ENCODE measurements around the gene MOB1A. TPM values are rescaled to one million over a fixed set of nuclear protein-coding genes. Genes with fewer than 3 reads are reported as not detected.

Gene MOB1A
- total RNA-seq, 2 donors from 2014 or later, result 26.7 to 37.9 TPM

DNA sequence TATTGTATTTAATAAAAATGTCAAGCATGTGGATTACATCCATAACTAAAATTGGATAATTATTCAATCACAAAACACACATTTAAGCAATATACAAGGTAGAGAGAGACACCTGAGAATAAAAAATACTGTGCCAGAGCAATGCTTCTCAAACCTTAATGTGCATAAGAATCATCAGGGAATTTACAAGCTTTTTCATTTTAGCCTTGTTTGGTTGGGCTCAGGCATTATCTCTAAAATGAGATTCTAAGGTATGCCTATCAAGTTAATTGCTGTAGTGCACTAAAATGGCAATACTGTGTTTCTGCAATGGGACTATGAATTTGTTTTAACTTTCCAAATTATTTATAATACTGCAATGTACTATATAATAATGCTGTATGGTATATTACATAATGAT, 983 bp downstream of the MOB1A start:
- H3K27me3 ChIP-seq, result no peaks in the 10 kb centered on the region
- DNase-seq (no peak), ATAC-seq (no peak)
- H3K4me3 ChIP-seq, result peak overlapping the region; percentile 59 to 100
- H3K9me3 ChIP-seq, result no peaks in the 10 kb centered on the region
- H3K4me1 ChIP-seq, result peaks cover 21% of the 10 kb centered on the region
- intact Hi-C loops (cut with DNase I), result no loop called here
- TF ChIP-seq POLR2A (IDR thresholded peaks at IDR 0.05) (no peak), CTCF (IDR thresholded peaks at IDR 0.05) (no peak)
- peak overlapping the region in 3 of 4 donors; percentile 82 to 97 (median 92) for H3K27ac ChIP-seq
- H3K36me3 ChIP-seq (replicated peaks in 1 of 2; ENCODE audit: insufficient read depth in 1 of 2, low read depth in 2 of 2), result no peaks in the 10 kb centered on the region

DNA sequence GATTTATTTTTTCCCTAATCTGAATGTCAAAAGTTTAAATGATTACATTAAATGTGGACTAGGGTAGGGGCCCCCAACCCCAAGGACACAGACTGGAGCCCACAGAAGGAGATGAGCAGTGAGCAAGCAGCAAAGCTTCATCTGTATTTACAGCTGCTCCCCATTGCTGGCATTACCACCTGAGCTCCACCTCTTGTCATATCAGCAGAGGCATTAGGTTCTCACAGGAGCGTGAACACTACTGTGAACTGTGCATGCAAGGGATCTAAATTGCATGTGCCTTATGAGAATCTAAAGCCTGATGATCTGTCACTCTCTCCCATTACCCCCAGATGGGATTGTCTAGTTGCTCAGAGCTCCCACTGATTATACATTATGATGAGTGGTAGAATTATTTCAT, 3.8 kb downstream of the MOB1A start:
- H3K4me3 ChIP-seq, result no peak overlapping the region
- DNase-seq (no peak), ATAC-seq (no peak)
- H3K4me1 ChIP-seq, result peaks cover 21% of the 10 kb centered on the region
- peaks cover 0 to 2% of the 10 kb centered on the region in 2 donors for H3K36me3 ChIP-seq (replicated peaks in 1 of 2; ENCODE audit: insufficient read depth in 1 of 2, low read depth in 2 of 2)
- H3K27ac ChIP-seq, result no peak overlapping the region
- no peaks in the 10 kb centered on the region for H3K27me3 ChIP-seq
- H3K9me3 ChIP-seq, result no peaks in the 10 kb centered on the region
- 65% methylated on average over 1 of the region's 1 CpG; no CpG with 5 or more reads in 1 of the 2 donors for WGBS, 2 donors
- intact Hi-C loops (cut with DNase I), result no loop called here
- TF ChIP-seq POLR2A (IDR thresholded peaks at IDR 0.05) (no peak), CTCF (IDR thresholded peaks at IDR 0.05) (no peak)

- Histone ChIP-seq H3K27me3 (no peaks in the 10 kb centered on the region), H3K9me3 (no peaks in the 10 kb centered on the region), H3K4me1 (no peaks in the 10 kb centered on the region), H3K36me3 (replicated peaks in 1 of 2; ENCODE audit: insufficient read depth in 1 of 2, low read depth in 2 of 2) (peaks cover 4 to 30% of the 10 kb centered on the region in 2 donors), H3K27ac (no peak overlapping the region), H3K4me3 (no peak overlapping the region)
- no peak for DNase-seq
- intact Hi-C loops (cut with DNase I), result no loop called here
- 65 to 70% methylated on average over 2 of the region's 2 CpGs for WGBS, 2 donors
- ATAC-seq, result no peak
- TF ChIP-seq CTCF (IDR thresholded peaks at IDR 0.05) (no peak), POLR2A (IDR thresholded peaks at IDR 0.05) (no peak)
These were observed 9.9 kb downstream of the MOB1A start for GRCh38 chr2:74168739-74169138.

- DNase-seq (no peak), ATAC-seq (no peak)
- 95 to 96% methylated on average over 1 of the region's 1 CpG for WGBS, 2 donors
- intact Hi-C loops (cut with DNase I), result no loop called here
- Histone ChIP-seq H3K9me3 (no peaks in the 10 kb centered on the region), H3K27me3 (no peaks in the 10 kb centered on the region), H3K27ac (no peak overlapping the region), H3K36me3 (replicated peaks in 1 of 2; ENCODE audit: insufficient read depth in 1 of 2, low read depth in 2 of 2) (peaks cover 4 to 32% of the 10 kb centered on the region in 2 donors), H3K4me3 (no peak overlapping the region), H3K4me1 (no peaks in the 10 kb centered on the region)
- TF ChIP-seq POLR2A (IDR thresholded peaks at IDR 0.05) (no peak), CTCF (IDR thresholded peaks at IDR 0.05) (no peak)
These were observed 13.9 kb downstream of the MOB1A start for GRCh38 chr2:74164761-74165160.

GRCh38 chr2:74162951-74163350, 15.7 kb downstream of the MOB1A start:
- Histone ChIP-seq H3K4me1 (no peaks in the 10 kb centered on the region), H3K27me3 (no peaks in the 10 kb centered on the region), H3K4me3 (no peak overlapping the region), H3K9me3 (no peaks in the 10 kb centered on the region), H3K27ac (no peak overlapping the region), H3K36me3 (replicated peaks in 1 of 2; ENCODE audit: insufficient read depth in 1 of 2, low read depth in 2 of 2) (peaks cover 4 to 30% of the 10 kb centered on the region in 2 donors)
- ATAC-seq (no peak), DNase-seq (no peak)
- intact Hi-C loops (cut with DNase I), result no loop called here
- TF ChIP-seq POLR2A (IDR thresholded peaks at IDR 0.05) (no peak), CTCF (IDR thresholded peaks at IDR 0.05) (no peak)
- WGBS, 2 donors, result 92 to 95% methylated on average over 6 of the region's 6 CpGs

All from body of pancreas (tissue), 4 donors.